ENCODE measurements around the gene C1QL4.
"Not testable (repeated sequence)": the region's sequence is repeated elsewhere in the genome, so short reads cannot be mapped to it uniquely, and the experiment has no call there.

DNA sequence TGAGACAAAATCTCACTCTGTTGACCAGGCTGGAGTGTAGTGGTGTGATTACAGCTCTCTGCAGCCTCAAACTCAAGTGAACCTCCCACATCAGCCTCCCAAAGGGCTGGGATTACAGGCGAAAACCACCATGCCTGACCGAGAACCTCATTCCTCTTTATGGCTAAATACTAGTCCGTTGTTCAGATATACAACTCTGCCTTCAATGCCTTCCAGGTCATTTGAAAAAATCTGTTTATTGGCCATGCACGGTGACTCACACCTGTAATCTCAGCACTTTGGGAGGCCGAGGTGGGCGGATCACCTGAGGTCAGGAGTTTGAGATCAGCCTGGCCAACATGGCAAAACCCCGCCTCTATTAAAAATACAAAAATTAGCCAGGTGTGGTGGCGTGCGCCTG is 43.2 kb upstream of the C1QL4 start:
- not testable (repeated sequence) for TF ChIP-seq CTCF (IDR thresholded peaks at IDR 0.05; ENCODE audit: low read depth, low read length); EZH2phosphoT487 (IDR thresholded peaks at IDR 0.05; ENCODE audit: low read depth)

Data from OCI-LY3 (cell line).